Measurements from ENCODE around the gene SLC7A11.

- TF ChIP-seq CTCF (IDR thresholded peaks at IDR 0.05), result no peak
- no peak for TF ChIP-seq EZH2 (IDR thresholded peaks at IDR 0.05)
- TF ChIP-seq EZH2phosphoT487 (IDR thresholded peaks at IDR 0.05), result no peak
Observed at GRCh38 chr4:138118270-138118669, 123.9 kb downstream of the SLC7A11 start.
